Fibroblast of skin of left biceps (primary cell): ENCODE data around the gene LRFN4.

Experiments
- DNase-seq, 2 experiments: peaks; one replicate each; pipeline ENCODE4 v3.0.0-alpha.2; 2013; ENCODE audit warnings: low read depth in 2 of 2

Gene LRFN4

GRCh38 chr11:66889960-66890359 is 33.1 kb downstream of the LRFN4 start:
- DNase-seq, result no peak

DNA sequence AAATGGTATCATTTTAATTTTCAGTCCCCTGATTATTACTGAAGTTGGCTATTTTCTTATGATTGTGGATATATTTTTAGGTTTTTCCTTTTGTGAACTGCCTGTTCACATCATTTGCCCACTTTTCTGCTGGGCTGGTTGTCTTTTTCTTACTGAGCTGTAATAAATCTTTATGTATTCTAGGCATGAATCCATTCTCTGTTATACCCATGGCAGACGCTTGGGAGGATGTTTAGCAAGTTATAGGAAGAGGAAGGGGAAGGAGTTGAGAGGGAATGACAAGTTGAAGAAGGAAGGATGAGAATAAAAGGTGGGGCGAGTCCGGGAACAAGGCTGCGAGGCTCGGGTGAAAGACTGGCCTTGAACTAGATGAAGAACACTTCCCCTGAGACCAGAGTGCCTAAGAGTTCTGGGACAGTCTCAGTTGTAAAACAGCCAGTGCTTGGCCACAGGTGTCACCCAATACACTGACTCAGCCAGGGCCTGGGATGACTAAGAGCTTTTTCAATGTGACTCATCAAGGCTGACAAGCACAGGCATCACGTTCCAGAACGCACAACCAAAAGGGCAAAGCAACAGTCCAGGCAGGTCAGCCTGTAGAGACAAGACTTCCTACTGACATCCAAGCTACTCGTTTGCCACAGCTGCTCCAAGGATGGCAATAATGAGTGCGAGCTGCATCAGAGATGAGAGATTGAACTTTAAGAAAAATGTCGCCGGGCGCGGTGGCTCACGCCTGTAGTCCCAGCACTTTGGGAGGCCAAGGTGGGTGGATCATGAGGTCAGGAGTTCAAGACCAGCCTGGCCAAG is 35.2 kb downstream of the LRFN4 start:
- DNase-seq, result peak; percentile 40 to 45

DNA sequence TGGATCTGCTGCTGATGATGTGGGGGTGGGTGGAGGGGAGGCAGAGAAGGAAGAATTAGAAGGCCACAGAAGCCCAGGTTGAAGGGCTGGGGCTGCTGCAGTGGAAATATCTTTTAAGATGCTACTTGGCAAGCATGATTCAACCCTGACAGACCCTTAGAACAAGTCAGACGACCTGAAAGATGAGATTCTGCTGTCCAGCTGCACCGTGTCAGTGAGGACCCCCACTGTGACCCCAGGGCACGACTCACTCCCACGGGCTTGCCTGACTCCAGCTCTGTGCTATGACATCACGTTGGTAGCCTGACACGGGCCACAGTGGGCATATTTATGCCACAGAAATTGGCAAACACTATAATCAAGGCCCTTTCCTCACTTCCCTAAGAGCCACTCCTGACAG is 36.0 kb downstream of the LRFN4 start:
- DNase-seq, result no peak

DNA sequence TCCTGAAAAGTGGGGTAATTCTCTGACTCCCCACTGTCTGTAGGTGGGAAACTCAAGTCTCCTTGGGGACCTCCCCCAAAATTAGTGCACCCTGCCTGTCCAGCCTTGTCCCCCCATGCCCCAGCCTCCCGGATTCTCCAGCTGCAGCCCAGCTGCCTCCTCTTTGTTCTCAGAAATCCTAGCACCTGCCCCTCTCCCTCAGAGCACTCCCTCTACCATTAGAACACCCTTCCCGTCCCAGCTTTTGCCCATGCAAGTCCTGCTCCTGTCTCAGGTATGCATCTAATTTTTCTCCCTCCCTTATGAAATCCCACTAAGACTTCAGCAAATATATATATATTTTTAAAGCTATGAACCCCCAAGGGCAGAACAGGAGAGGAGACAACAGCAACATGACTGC is 37.3 kb downstream of the LRFN4 start:
- DNase-seq, result no peak

DNA sequence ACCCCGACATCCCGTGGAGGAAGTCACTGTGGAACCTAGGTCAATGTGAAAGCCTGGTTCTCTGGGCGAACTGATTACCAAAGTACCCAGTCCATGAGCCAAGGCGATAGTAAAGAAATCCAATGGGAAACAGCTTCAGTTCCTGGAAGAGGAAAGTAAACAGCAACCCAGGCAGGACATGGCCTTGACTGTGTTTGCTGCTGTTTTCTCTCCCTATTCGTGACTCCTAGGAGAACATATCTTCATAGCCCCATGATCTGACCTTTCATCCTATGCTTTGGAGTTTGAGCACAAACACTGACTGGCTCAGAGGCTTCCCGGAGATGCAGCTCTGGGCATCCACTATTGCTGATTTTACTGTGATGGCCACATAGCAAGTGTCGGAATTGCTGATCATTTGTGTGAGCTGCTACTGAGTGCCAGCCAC is 45.1 kb downstream of the LRFN4 start:
- DNase-seq, result no peak

- no peak for DNase-seq
Observed at GRCh38 chr11:66902486-66903177, 45.8 kb downstream of the LRFN4 start.

DNA sequence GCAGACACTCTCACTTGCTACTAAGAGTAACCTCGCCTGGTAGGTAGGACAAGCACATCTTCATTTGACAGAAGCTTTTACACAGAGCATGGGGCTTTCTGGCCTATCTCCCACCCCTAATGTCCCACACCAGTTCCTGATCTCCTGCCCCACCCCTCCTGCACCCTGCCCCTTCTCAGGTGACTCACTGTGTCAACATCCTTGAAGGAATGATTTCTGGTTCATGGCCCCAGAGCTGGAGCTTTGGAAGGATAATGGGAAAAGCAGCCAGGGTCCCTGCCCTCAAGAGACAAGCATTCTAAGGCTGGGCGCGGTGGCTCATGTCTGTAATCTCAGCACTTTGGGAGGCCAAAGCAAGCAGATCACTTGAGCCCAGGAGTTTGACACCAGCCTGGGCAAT is 47.2 kb downstream of the LRFN4 start:
- DNase-seq, result no peak

- DNase-seq, result no peak
Observed at GRCh38 chr11:66904561-66904960, 47.7 kb downstream of the LRFN4 start.

GRCh38 chr11:66904981-66905521 is 48.2 kb downstream of the LRFN4 start:
- no peak for DNase-seq

DNA sequence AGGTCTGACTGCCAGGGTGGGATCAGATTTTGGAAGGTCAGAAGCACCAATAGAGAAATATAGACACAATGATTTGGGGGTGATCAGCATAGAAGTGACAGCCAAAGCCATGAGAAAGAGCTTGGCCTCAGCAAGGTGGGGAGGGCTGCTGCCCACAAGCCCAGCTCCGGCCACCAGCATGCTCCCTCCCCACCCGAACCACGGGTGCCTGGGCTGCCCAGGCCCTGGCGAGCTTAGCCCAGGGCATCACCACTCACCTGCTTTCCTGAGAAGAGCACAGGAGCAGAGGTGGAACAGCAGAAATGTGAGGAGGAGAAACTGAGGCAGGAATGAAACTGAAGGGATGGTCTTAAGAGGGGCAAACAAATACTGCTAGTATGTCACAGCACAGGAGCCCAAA is 48.8 kb downstream of the LRFN4 start:
- no peak for DNase-seq

DNA sequence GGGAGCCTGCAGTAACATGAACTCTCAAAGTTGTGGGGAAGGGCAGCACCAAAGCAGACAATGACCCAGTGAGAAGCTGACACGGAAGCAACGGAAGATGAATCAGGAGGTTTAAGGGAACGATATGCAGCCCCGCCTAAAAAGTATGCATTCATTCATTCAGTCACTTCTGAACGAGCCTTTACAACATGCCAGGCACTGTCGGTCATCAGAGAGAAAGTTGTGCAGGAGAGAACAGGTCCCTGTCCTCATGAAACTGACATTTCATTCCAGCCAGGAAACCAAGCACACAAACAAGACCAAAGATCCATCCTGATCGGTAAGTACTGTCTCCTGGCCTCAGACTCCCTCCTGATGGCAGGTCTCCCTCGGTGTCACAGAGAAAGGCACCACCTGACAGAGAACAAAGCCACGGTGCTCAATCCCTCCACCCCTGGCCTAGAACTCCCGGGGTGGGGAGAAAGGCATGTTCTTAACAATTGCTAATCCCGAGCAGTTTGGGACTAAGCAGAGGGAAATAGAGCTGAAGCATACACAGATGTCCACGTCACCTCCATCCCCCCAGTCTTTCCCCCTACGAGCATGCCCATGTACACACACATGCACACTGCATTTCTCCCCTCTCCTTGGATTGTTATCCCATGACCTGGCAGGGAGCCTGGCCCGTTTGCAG is 49.3 kb downstream of the LRFN4 start:
- no peak for DNase-seq

GRCh38 chr11:66907751-66908630 is 51.1 kb downstream of the LRFN4 start:
- DNase-seq, result no peak

GRCh38 chr11:66909181-66909580 is 52.3 kb downstream of the LRFN4 start:
- DNase-seq, result no peak

DNA sequence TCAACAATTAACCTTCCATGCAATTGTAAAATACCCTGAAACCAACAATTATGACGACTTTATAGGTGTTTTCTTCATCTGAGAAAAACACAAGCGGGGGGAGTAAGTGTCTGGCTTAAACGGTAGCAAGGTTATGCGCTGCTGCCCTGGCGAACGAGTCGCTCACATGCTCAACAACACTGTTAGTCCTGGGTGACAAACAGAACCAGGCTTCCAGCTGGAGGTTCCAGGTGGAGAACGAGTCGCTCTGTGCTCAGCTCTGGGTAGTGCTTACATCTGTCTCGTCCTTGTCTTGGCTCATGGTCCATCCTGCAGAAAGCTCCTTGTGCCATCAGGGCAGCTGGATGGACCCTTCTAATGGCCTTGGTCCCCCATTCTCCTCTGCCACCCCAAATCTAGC is 53.2 kb downstream of the LRFN4 start:
- no peak for DNase-seq
